ENCODE results near the gene FMNL2.

FMNL2 gene

GRCh38 chr2:152507907-152508306 is 172.9 kb downstream of the FMNL2 start:
- no peak overlapping the region for H3K4me3 ChIP-seq
- H3K4me2 ChIP-seq, result peak overlapping the region; percentile 20 to 79 (median 42); a peak in 15 of 22 replicates
- H3K4me1 ChIP-seq, result peaks cover 34 to 69% (median 42%) of the 10 kb centered on the region in 10 experiments
- H3K27ac ChIP-seq, result no peak overlapping the region
- peaks cover 0 to 98% (median 84%) of the 10 kb centered on the region in 11 experiments; a peak in 17 of 22 replicates for H4K20me1 ChIP-seq
- peaks cover 0 to 14% (median 5%) of the 10 kb centered on the region in 11 experiments; a peak in 9 of 22 replicates for H3K9me3 ChIP-seq (replicated peaks in 1 of 11)
- no peaks in the 10 kb centered on the region for H3K27me3 ChIP-seq
- no peak overlapping the region for H3K9ac ChIP-seq
- peaks cover 5 to 26% (median 16%) of the 10 kb centered on the region in 11 experiments; a peak in 13 of 22 replicates for H3K36me3 ChIP-seq
- TF ChIP-seq Cebpa-rat (IDR thresholded peaks at IDR 0.05), result no peak

GRCh38 chr2:152508446-152508845 is 173.5 kb downstream of the FMNL2 start:
- Histone ChIP-seq H3K27ac (no peak overlapping the region; a peak in 1 of 22 replicates), H3K9me3 (replicated peaks in 1 of 11) (peaks cover 0 to 9% (median 0%) of the 10 kb centered on the region in 11 experiments; a peak in 8 of 22 replicates), H3K4me2 (peak overlapping the region; percentile 20 to 79 (median 42); a peak in 20 of 22 replicates), H4K20me1 (peaks cover 0 to 98% (median 85%) of the 10 kb centered on the region in 11 experiments; a peak in 17 of 22 replicates), H3K9ac (no peak overlapping the region), H3K4me1 (peaks cover 34 to 66% (median 43%) of the 10 kb centered on the region in 10 experiments), H3K36me3 (peaks cover 5 to 24% (median 16%) of the 10 kb centered on the region in 11 experiments; a peak in 12 of 22 replicates), H3K27me3 (no peaks in the 10 kb centered on the region), H3K4me3 (no peak overlapping the region)
- TF ChIP-seq Cebpa-rat (IDR thresholded peaks at IDR 0.05), result no peak

- Histone ChIP-seq H3K36me3 (peaks cover 0 to 24% (median 16%) of the 10 kb centered on the region in 11 experiments; a peak in 9 of 22 replicates), H3K27ac (no peak overlapping the region), H3K27me3 (no peaks in the 10 kb centered on the region)
Measured at GRCh38 chr2:152509772-152510491, 175.0 kb downstream of the FMNL2 start.

GRCh38 chr2:152510621-152511020 is 175.6 kb downstream of the FMNL2 start:
- peaks cover 4 to 100% (median 90%) of the 10 kb centered on the region in 11 experiments; a peak in 18 of 22 replicates for H4K20me1 ChIP-seq

More at GRCh38 chr2:152509772-152510491, 175.0 kb downstream of the FMNL2 start:
- no peak overlapping the region for H3K9ac ChIP-seq
- H3K4me1 ChIP-seq, result peaks cover 34 to 57% (median 39%) of the 10 kb centered on the region in 10 experiments
- H3K4me2 ChIP-seq, result no peak overlapping the region
- H4K20me1 ChIP-seq, result peaks cover 4 to 98% (median 84%) of the 10 kb centered on the region in 11 experiments; a peak in 18 of 22 replicates
- no peak for TF ChIP-seq Cebpa-rat (IDR thresholded peaks at IDR 0.05)
- H3K9me3 ChIP-seq (replicated peaks in 1 of 11), result peaks cover 0 to 6% (median 0%) of the 10 kb centered on the region in 11 experiments; a peak in 2 of 22 replicates
- no peak overlapping the region for H3K4me3 ChIP-seq

GRCh38 chr2:152511981-152512380 is 177.0 kb downstream of the FMNL2 start:
- Histone ChIP-seq H3K9me3 (replicated peaks in 1 of 11) (peaks cover 0 to 6% (median 0%) of the 10 kb centered on the region in 11 experiments; a peak in 4 of 22 replicates), H3K9ac (no peak overlapping the region), H3K4me3 (no peak overlapping the region), H3K36me3 (peaks cover 0 to 29% (median 18%) of the 10 kb centered on the region in 11 experiments; a peak in 9 of 22 replicates), H3K27ac (no peak overlapping the region), H3K4me1 (peaks cover 19 to 43% (median 23%) of the 10 kb centered on the region in 10 experiments), H4K20me1 (peaks cover 4 to 100% (median 89%) of the 10 kb centered on the region in 11 experiments; a peak in 18 of 22 replicates), H3K4me2 (0 out of 22 replicates have a peak overlapping the region, but pooled peaks of 1 of the 11 experiments have one; percentile 17), H3K27me3 (no peaks in the 10 kb centered on the region)
- no peak for TF ChIP-seq Cebpa-rat (IDR thresholded peaks at IDR 0.05)

More at GRCh38 chr2:152510621-152511020, 175.6 kb downstream of the FMNL2 start:
- no peak overlapping the region for H3K4me3 ChIP-seq
- H3K4me1 ChIP-seq, result peaks cover 32 to 52% (median 36%) of the 10 kb centered on the region in 10 experiments
- no peak overlapping the region for H3K4me2 ChIP-seq
- no peak overlapping the region for H3K27ac ChIP-seq
- peaks cover 0 to 24% (median 16%) of the 10 kb centered on the region in 11 experiments; a peak in 9 of 22 replicates for H3K36me3 ChIP-seq
- H3K9me3 ChIP-seq (replicated peaks in 1 of 11), result peaks cover 0 to 6% (median 0%) of the 10 kb centered on the region in 11 experiments; a peak in 2 of 22 replicates
- no peaks in the 10 kb centered on the region for H3K27me3 ChIP-seq
- no peak overlapping the region for H3K9ac ChIP-seq
- TF ChIP-seq Cebpa-rat (IDR thresholded peaks at IDR 0.05), result no peak

GRCh38 chr2:152513029-152513428 is 178.1 kb downstream of the FMNL2 start:
- Histone ChIP-seq H3K27ac (no peak overlapping the region), H3K9me3 (replicated peaks in 1 of 11) (peaks cover 0 to 6% (median 0%) of the 10 kb centered on the region in 11 experiments; a peak in 4 of 22 replicates), H3K36me3 (peaks cover 0 to 40% (median 18%) of the 10 kb centered on the region in 11 experiments; a peak in 13 of 22 replicates), H3K4me3 (no peak overlapping the region), H4K20me1 (peaks cover 4 to 100% (median 86%) of the 10 kb centered on the region in 11 experiments; a peak in 18 of 22 replicates), H3K9ac (no peak overlapping the region), H3K27me3 (no peaks in the 10 kb centered on the region), H3K4me1 (peaks cover 8 to 34% (median 12%) of the 10 kb centered on the region in 10 experiments), H3K4me2 (peak overlapping the region in 2 of 11 experiments; percentile 10 to 11; a peak in 1 of 22 replicates)
- no peak for TF ChIP-seq Cebpa-rat (IDR thresholded peaks at IDR 0.05)

- Histone ChIP-seq H3K4me2 (peak overlapping the region in 3 of 11 experiments; percentile 8 to 11 (median 10); a peak in 1 of 22 replicates), H3K27ac (0 out of 22 replicates have a peak overlapping the region, but pooled peaks of 1 of the 11 experiments have one; percentile 22)
- no peak for TF ChIP-seq Cebpa-rat (IDR thresholded peaks at IDR 0.05)
Measured at GRCh38 chr2:152513681-152514080, 178.7 kb downstream of the FMNL2 start.

GRCh38 chr2:152518034-152518433 is 183.1 kb downstream of the FMNL2 start:
- Histone ChIP-seq H4K20me1 (peaks cover 0 to 99% (median 69%) of the 10 kb centered on the region in 11 experiments; a peak in 15 of 22 replicates), H3K9me3 (replicated peaks in 1 of 11) (peaks cover 0 to 3% (median 0%) of the 10 kb centered on the region in 11 experiments; a peak in 4 of 22 replicates), H3K9ac (no peak overlapping the region), H3K36me3 (peaks cover 14 to 77% (median 29%) of the 10 kb centered on the region in 11 experiments; a peak in 21 of 22 replicates), H3K27ac (no peak overlapping the region), H3K4me2 (0 out of 22 replicates have a peak overlapping the region, but pooled peaks of 2 of the 11 experiments have one; percentile 3 to 33), H3K4me3 (no peak overlapping the region), H3K27me3 (no peaks in the 10 kb centered on the region), H3K4me1 (peaks cover 0 to 37% (median 7%) of the 10 kb centered on the region in 10 experiments; a peak in 8 of 20 replicates)
- no peak for TF ChIP-seq Cebpa-rat (IDR thresholded peaks at IDR 0.05)

More at GRCh38 chr2:152513681-152514080, 178.7 kb downstream of the FMNL2 start:
- H3K9ac ChIP-seq, result no peak overlapping the region
- no peak overlapping the region for H3K4me3 ChIP-seq
- H3K36me3 ChIP-seq, result peaks cover 0 to 46% (median 20%) of the 10 kb centered on the region in 11 experiments; a peak in 13 of 22 replicates
- peaks cover 0 to 3% (median 0%) of the 10 kb centered on the region in 11 experiments; a peak in 4 of 22 replicates for H3K9me3 ChIP-seq (replicated peaks in 1 of 11)
- H3K27me3 ChIP-seq, result no peaks in the 10 kb centered on the region
- H4K20me1 ChIP-seq, result peaks cover 4 to 100% (median 86%) of the 10 kb centered on the region in 11 experiments; a peak in 18 of 22 replicates
- peaks cover 3 to 33% (median 6%) of the 10 kb centered on the region in 10 experiments for H3K4me1 ChIP-seq
